A673 (cell line): Measurements from ENCODE around the gene SUPT6H. TPM values are rescaled to one million over a fixed set of nuclear protein-coding genes. Genes with fewer than 3 reads are reported as not detected.

Source experiments
- BruUV-seq: library from RNA; stranded (reverse); fragments of 400-500 nt; replicated peaks from 2 replicates; lab custom pipeline; 2021; lab: Mats Ljungman, UMichigan
- CTCF ChIA-PET: fragments of 300-600 bp; sonication (Branson Sonifier 250); formaldehyde crosslinking; loops from one replicate; lab custom pipeline; 2022; ENCODE audit warnings: antibody characterized with exemption; lab: Charles Lee
- POLR2A ChIA-PET: fragments of 300-600 bp; sonication (Branson Sonifier 250); formaldehyde crosslinking; loops from one replicate; lab custom pipeline; 2022; ENCODE audit warnings: antibody characterized with exemption; ENCODE audit not compliant: low non-redundant PET; lab: Charles Lee
- DNase-seq: peaks from one replicate; pipeline ENCODE4 v3.0.0-alpha.2; 2015; ENCODE audit warnings: low spot score
- H3K27ac ChIP-seq: fragments of 200-600 bp; sonication (generic); 2 replicates; pipeline ENCODE4 v1.5.1; 2016; ENCODE audit warnings: mixed run types, low read depth, mild to moderate bottlenecking, mixed read lengths, antibody characterized with exemption, low read length; ENCODE audit not compliant: poor library complexity, severe bottlenecking
- H3K27me3 ChIP-seq: fragments of 200-600 bp; sonication (generic); replicated peaks from 2 replicates; pipeline ENCODE4 v1.6.1; 2017; ENCODE audit warnings: mixed run types, low read depth, mild to moderate bottlenecking, mixed read lengths, antibody characterized with exemption, low read length; ENCODE audit not compliant: insufficient read depth, poor library complexity
- H3K36me3 ChIP-seq: fragments of 200-600 bp; sonication (generic); 2 replicates; pipeline ENCODE4 v1.6.1; 2016; ENCODE audit warnings: mixed run types, mild to moderate bottlenecking, mixed read lengths, antibody characterized with exemption, low read length; ENCODE audit not compliant: insufficient read depth, poor library complexity, severe bottlenecking
- H3K4me1 ChIP-seq: fragments of 200-600 bp; sonication (generic); 2 replicates; pipeline ENCODE4 v1.6.1; 2017; ENCODE audit warnings: mixed run types, mild to moderate bottlenecking, mixed read lengths, antibody characterized with exemption, low read length; ENCODE audit not compliant: insufficient read depth, poor library complexity, severe bottlenecking
- H3K4me3 ChIP-seq: fragments of 200-600 bp; sonication (generic); 2 replicates; pipeline ENCODE4 v1.5.1; 2016; ENCODE audit warnings: low read depth, mixed run types, mild to moderate bottlenecking, mixed read lengths, low read length; ENCODE audit not compliant: poor library complexity, severe bottlenecking
- H3K9me3 ChIP-seq: fragments of 200-600 bp; sonication (generic); 2 replicates; pipeline ENCODE4 v1.6.1; 2016; ENCODE audit warnings: mixed run types, low read depth, mild to moderate bottlenecking, mixed read lengths, antibody characterized with exemption, low read length; ENCODE audit not compliant: poor library complexity, severe bottlenecking
- EZH2 ChIP-seq: fragments of 200-600 bp; sonication (generic); IDR thresholded peaks from 2 replicates; pipeline ENCODE4 v1.6.1; 2017; ENCODE audit warnings: borderline replicate concordance, low read depth, mild to moderate bottlenecking, mixed read lengths, antibody characterized with exemption, low read length; ENCODE audit not compliant: poor library complexity, severe bottlenecking
- intact Hi-C: fragments of 100-400 bp; cut with micrococcal nuclease; formaldehyde crosslinking; loops from one replicate; pipeline ENCODE4 v1.10.0; 2022; ENCODE audit not compliant: unreplicated experiment
- total RNA-seq: library from RNA; stranded (reverse); gene quantifications from 2 replicates; pipeline ENCODE4 v1.2.3, GENCODE V29; 2021
- TF ChIP-seq, protein P1 (sequence below): fragments of 300-800, 200-600 bp; sonication (generic); conservative IDR thresholded peaks from 2 replicates; pipeline ENCODE4 v1.5.1; 2017; ENCODE audit warnings: low read depth, mild to moderate bottlenecking, antibody characterized with exemption, low read length, moderate library complexity, mixed read lengths

The SUPT6H gene
- total RNA-seq, 1 experiment from 2014 or later = 105 TPM

- no peak for TF ChIP-seq EZH2
- TF ChIP-seq, protein P1, sequence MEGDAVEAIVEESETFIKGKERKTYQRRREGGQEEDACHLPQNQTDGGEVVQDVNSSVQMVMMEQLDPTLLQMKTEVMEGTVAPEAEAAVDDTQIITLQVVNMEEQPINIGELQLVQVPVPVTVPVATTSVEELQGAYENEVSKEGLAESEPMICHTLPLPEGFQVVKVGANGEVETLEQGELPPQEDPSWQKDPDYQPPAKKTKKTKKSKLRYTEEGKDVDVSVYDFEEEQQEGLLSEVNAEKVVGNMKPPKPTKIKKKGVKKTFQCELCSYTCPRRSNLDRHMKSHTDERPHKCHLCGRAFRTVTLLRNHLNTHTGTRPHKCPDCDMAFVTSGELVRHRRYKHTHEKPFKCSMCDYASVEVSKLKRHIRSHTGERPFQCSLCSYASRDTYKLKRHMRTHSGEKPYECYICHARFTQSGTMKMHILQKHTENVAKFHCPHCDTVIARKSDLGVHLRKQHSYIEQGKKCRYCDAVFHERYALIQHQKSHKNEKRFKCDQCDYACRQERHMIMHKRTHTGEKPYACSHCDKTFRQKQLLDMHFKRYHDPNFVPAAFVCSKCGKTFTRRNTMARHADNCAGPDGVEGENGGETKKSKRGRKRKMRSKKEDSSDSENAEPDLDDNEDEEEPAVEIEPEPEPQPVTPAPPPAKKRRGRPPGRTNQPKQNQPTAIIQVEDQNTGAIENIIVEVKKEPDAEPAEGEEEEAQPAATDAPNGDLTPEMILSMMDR = no peak
- Histone ChIP-seq H3K36me3 (peaks cover 39% of the 10 kb centered on the region), H3K4me1 (peaks cover 9% of the 10 kb centered on the region), H3K27me3 (no peaks in the 10 kb centered on the region), H3K9me3 (no peaks in the 10 kb centered on the region), H3K27ac (no peak overlapping the region), H3K4me3 (no peak overlapping the region)
- DNase-seq = no peak
- BruUV-seq = no TSS peak
- ChIA-PET POLR2A (interaction anchor here (0.6 kb wide), 1 partner anchor 78 kb away, joined by 4 read pairs; no protein-coding TSS in a partner anchor), CTCF (no interaction called here)
- intact Hi-C loops = no loop called here
Measured at GRCh38 chr17:28667870-28668269, 5.9 kb downstream of the SUPT6H start.

DNA sequence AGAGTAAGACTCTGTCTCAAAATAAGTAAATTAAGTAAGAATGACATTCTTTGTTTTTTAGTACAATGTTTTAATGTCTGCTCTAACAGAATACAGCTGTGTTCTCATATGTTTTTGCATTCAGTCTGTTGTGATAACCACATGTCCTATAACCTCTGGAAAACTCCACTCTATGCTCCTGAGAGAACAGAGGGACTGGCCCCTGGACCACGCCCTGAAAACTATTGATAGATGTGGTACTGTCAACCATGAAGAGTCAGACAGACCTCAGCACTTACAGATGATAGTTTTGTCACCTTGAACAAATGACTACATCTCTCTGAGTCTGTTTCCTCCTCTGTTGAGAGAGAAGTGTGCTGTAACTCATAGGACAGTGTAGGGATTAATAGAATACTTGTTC, 7.9 kb downstream of the SUPT6H start:
- TF ChIP-seq EZH2 = no peak
- TF ChIP-seq, protein P1 = no peak
- DNase-seq = no peak
- H3K9me3 ChIP-seq = no peaks in the 10 kb centered on the region
- H3K27ac ChIP-seq = no peak overlapping the region
- H3K27me3 ChIP-seq = no peaks in the 10 kb centered on the region
- no peak overlapping the region for H3K4me3 ChIP-seq
- POLR2A ChIA-PET = no interaction called here
- CTCF ChIA-PET = no interaction called here
- H3K4me1 ChIP-seq = no peaks in the 10 kb centered on the region
- H3K36me3 ChIP-seq = peaks cover 60% of the 10 kb centered on the region
- intact Hi-C loops = no loop called here
- no TSS peak for BruUV-seq

- DNase-seq = no peak
- Histone ChIP-seq H3K27me3 (no peaks in the 10 kb centered on the region), H3K4me1 (no peaks in the 10 kb centered on the region), H3K4me3 (no peak overlapping the region), H3K36me3 (peaks cover 86% of the 10 kb centered on the region), H3K9me3 (no peaks in the 10 kb centered on the region), H3K27ac (no peak overlapping the region)
- ChIA-PET POLR2A (no interaction called here), CTCF (no interaction called here)
- intact Hi-C loops = no loop called here
- no TSS peak for BruUV-seq
- TF ChIP-seq EZH2 = no peak
- TF ChIP-seq, protein P1 = no peak
Measured at GRCh38 chr17:28675490-28675889, 13.5 kb downstream of the SUPT6H start.
